DOHH2 (cell line): Measurements from ENCODE around the gene CPT1B.

Experiments
- EZH2phosphoT487 ChIP-seq: fragments of 200-600 bp; sonication (generic); IDR thresholded peaks from 2 replicates; pipeline ENCODE4 v1.6.1; 2017; ENCODE audit warnings: borderline replicate concordance, mild to moderate bottlenecking, antibody characterized with exemption, low read length, moderate library complexity, mixed read lengths
- TF ChIP-seq, protein P1 (sequence below): fragments of 200-600 bp; sonication (generic); IDR thresholded peaks from one replicate; pipeline ENCODE4 v1.5.1; 2014; ENCODE audit warnings: antibody characterized with exemption, mild to moderate bottlenecking, low read depth, low read length; ENCODE audit not compliant: poor library complexity, severe bottlenecking

DNA sequence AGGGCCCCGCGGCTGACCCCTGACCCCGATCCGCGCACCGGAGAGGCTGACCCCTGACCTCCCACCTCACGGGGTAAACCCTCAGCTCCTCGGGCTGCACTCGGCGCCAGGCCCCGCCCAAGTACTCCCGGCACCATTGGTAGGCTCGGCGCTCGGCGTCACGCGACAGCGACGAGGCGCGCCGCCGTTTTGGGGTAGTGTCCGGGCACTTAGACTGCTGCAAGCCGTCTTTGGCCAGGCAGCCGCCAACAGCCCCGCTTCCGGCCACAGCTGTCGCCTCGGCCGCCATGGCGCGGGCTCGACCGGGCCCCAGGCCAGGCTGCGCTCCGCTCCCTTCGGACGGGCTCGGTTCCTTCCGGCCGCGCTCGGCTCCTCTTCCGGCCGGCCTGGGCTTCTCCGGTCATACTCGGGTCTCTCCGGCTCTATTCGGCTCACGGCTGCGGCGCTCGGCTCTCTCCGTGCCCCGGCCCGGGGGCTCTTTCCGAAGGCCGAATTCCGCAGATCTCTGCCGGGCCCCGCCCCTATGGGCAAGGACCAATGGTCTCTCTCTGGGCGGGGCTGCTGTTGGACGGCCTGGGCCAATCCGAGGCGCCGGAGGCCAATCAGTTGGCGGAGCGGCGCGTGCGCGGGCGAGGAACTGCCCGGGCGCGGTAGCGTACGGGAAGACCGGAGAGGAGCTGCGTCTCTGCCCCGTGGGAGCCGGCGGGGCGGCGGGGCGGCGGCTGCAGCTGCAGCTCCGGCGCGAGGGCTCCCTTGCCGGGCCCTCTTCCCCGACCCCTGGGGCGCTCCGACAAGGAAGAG lies 4.5 kb upstream of the CPT1B start, which contains the start of gene CHKB:
- no peak for TF ChIP-seq EZH2phosphoT487
- TF ChIP-seq, protein P1, sequence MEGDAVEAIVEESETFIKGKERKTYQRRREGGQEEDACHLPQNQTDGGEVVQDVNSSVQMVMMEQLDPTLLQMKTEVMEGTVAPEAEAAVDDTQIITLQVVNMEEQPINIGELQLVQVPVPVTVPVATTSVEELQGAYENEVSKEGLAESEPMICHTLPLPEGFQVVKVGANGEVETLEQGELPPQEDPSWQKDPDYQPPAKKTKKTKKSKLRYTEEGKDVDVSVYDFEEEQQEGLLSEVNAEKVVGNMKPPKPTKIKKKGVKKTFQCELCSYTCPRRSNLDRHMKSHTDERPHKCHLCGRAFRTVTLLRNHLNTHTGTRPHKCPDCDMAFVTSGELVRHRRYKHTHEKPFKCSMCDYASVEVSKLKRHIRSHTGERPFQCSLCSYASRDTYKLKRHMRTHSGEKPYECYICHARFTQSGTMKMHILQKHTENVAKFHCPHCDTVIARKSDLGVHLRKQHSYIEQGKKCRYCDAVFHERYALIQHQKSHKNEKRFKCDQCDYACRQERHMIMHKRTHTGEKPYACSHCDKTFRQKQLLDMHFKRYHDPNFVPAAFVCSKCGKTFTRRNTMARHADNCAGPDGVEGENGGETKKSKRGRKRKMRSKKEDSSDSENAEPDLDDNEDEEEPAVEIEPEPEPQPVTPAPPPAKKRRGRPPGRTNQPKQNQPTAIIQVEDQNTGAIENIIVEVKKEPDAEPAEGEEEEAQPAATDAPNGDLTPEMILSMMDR = no peak
